ENCODE results near the gene PCDHA2. TPM values are rescaled to one million over a fixed set of nuclear protein-coding genes. Genes with fewer than 3 reads are reported as not detected.

Gene PCDHA2
- total and polyA plus RNA-seq, 2 donors (not counting 3 experiments of a cell fraction or from before 2014, with no cell fraction given), result not detected

- CTCF ChIA-PET, result interaction anchor here (0.7 to 1.1 kb wide), 3 partner anchors 28 to 726 kb away, joined by 3 to 9 read pairs (median 3); partner anchors contain the start of gene PCDHA11
- H2AFZ ChIP-seq (ENCODE audit: low read depth, low read length), result no peak within 1 kb of the TSS
- BruUV-seq (replicated peaks), result no TSS peak
- no peaks in the 10 kb centered on the region for H3K79me2 ChIP-seq (ENCODE audit: control insufficient read depth, insufficient read depth, low read length)
- no peaks in the 10 kb centered on the region for H3K4me1 ChIP-seq (ENCODE audit: control insufficient read depth, extremely low read depth, insufficient read depth, low read length)
- FAIRE-seq (no peak), DNase-seq (ENCODE audit: low read depth, low spot score) (no peak)
- no peak within 1 kb of the TSS for H3K4me3 ChIP-seq (replicated peaks in 1 of 3; ENCODE audit: insufficient read depth in 1 of 3, low read depth in 1 of 3, low read length in 3 of 3)
- no peaks in the 10 kb centered on the region for H3K9me3 ChIP-seq (replicated peaks; ENCODE audit: control insufficient read depth, insufficient read depth, low read length)
- no peaks in the 10 kb centered on the region for H3K36me3 ChIP-seq (ENCODE audit: control insufficient read depth in 2 of 2, extremely low read depth in 1 of 2, insufficient read depth in 2 of 2, low read length in 2 of 2)
- dilution Hi-C loops (cut with MboI; ENCODE audit: extremely low pct_ligation_motif_present, low sequenced_read_pairs) (no loop called here), intact Hi-C loops (cut with micrococcal nuclease) (loop anchor here (2.0 kb wide), 1 partner anchor 200 kb away; no protein-coding TSS in a partner anchor)
- H3K27me3 ChIP-seq (ENCODE audit: control insufficient read depth in 2 of 2, insufficient read depth in 2 of 2, low read length in 2 of 2), result no peaks in the 10 kb centered on the region
- no peaks in the 10 kb centered on the region for H3K9me1 ChIP-seq (replicated peaks; ENCODE audit: control insufficient read depth, extremely low read depth, insufficient read depth, low read length)
- no peak within 1 kb of the TSS for H3K4me2 ChIP-seq (ENCODE audit: insufficient read depth, low read length)
- TF ChIP-seq CTCF (IDR thresholded peaks at IDR 0.05; ENCODE audit: extremely low read depth in 1 of 2, insufficient read depth in 1 of 2, low read depth in 1 of 2, low read length in 2 of 2) (peak; percentile 22 to 29), EZH2 (IDR thresholded peaks at IDR 0.05; ENCODE audit: borderline replicate concordance, low read depth, low read length, severe bottlenecking) (no peak), GATA2 (IDR thresholded peaks at IDR 0.05; ENCODE audit: insufficient read depth, insufficient read length, low read depth, low read length) (no peak), JUN (IDR thresholded peaks at IDR 0.05; ENCODE audit: borderline replicate concordance, insufficient read depth, insufficient read length, low read depth) (no peak), FOS (IDR thresholded peaks at IDR 0.05; ENCODE audit: borderline replicate concordance, insufficient read depth, low read length) (no peak), MYC (IDR thresholded peaks at IDR 0.05; ENCODE audit: low read depth, low read length) (no peak), MAX (IDR thresholded peaks at IDR 0.05; ENCODE audit: insufficient read depth, insufficient read length) (no peak), POLR2A (IDR thresholded peaks at IDR 0.05; ENCODE audit: low read depth, low read length) (no peak), POLR2AphosphoS5 (IDR thresholded peaks at IDR 0.05; ENCODE audit: insufficient read depth, low read depth, low read length) (no peak)
- H4K20me1 ChIP-seq (replicated peaks; ENCODE audit: control insufficient read depth, extremely low read depth, insufficient read depth, low read length), result no peaks in the 10 kb centered on the region
- H3K27ac ChIP-seq (ENCODE audit: insufficient read depth, low read depth, low read length), result no peak within 1 kb of the TSS
- H3K9ac ChIP-seq (replicated peaks; ENCODE audit: extremely low read depth, insufficient read depth, low read length), result no peak within 1 kb of the TSS
- POLR2A ChIA-PET, result no interaction called here
These were observed 46.6 kb downstream of the PCDHA2 start, which contains the start of gene PCDHA8 for GRCh38 chr5:140840978-140841962. TSS of gene PCDHA8 (plus strand) at chr5:140841187. CDS start at chr5:140841322, 135 bp downstream.

Measured in endothelial cell of umbilical vein (primary cell).